KOPT-K1 (cell line): ENCODE measurements around the gene EPM2AIP1.

ENCODE experiments used
- H3K27ac ChIP-seq: fragments of 200-600 bp; sonication (generic); 2 replicates; pipeline ENCODE4 v1.5.1; 2016; ENCODE audit warnings: antibody characterized with exemption, mild to moderate bottlenecking, low read depth, low read length; ENCODE audit not compliant: poor library complexity, severe bottlenecking
- H3K36me3 ChIP-seq: fragments of 200-600 bp; sonication (generic); 2 replicates; pipeline ENCODE4 v1.5.1; 2017; ENCODE audit warnings: antibody characterized with exemption, mild to moderate bottlenecking, low read length, moderate library complexity; ENCODE audit not compliant: insufficient read depth
- H3K9me3 ChIP-seq: fragments of 200-600 bp; sonication (generic); 2 replicates; pipeline ENCODE4 v1.5.1; 2017; ENCODE audit warnings: antibody characterized with exemption, low read length, mild to moderate bottlenecking; ENCODE audit not compliant: insufficient read depth, poor library complexity, severe bottlenecking

The EPM2AIP1 gene

DNA sequence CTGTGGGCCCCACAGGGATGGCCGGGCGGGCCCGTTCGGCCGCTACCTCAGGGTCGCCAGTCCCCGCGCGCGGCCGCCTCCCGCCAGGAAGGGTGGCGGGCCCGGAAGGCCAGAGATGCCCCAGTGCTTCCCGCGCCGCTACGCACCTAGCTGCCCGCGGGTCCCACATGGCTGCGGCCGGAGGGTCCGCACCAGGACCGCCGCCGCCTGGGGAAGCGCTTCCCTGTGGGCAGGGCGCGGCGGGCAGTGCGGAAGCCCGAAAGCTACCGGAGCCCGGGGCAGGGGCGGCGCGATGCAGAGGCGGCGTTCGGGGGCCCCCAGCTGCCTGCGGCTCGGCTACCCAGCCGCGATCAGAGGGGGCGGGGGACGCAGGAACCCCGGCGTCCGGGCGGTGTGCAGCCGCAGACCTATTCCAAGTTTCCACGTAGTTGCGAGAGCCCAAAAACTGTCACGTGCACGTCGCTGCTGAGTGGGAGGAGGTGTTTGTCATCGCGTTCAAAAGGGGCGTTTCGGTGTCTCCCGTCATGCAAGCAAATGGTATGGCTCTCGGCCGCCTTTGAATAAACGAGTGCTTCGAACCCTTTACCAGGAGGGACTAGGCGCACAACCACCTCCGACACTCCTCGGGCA, 48.2 kb downstream of the EPM2AIP1 start, which contains the start of gene TRANK1:
Gene TRANK1, minus strand, starts transcription at position 414 of the 630 bp plus-strand sequence. Its CDS starts 245 bp downstream, at position 169.
- peaks cover 43% of the 10 kb centered on the region for H3K9me3 ChIP-seq
- H3K27ac ChIP-seq, result peak within 1 kb of the TSS; percentile 45
- H3K36me3 ChIP-seq, result no peaks in the 10 kb centered on the region

GRCh38 chr3:36944012-36944640, 48.8 kb downstream of the EPM2AIP1 start:
- Histone ChIP-seq H3K36me3 (no peaks in the 10 kb centered on the region), H3K9me3 (peaks cover 41% of the 10 kb centered on the region), H3K27ac (peak overlapping the region; percentile 45)

DNA sequence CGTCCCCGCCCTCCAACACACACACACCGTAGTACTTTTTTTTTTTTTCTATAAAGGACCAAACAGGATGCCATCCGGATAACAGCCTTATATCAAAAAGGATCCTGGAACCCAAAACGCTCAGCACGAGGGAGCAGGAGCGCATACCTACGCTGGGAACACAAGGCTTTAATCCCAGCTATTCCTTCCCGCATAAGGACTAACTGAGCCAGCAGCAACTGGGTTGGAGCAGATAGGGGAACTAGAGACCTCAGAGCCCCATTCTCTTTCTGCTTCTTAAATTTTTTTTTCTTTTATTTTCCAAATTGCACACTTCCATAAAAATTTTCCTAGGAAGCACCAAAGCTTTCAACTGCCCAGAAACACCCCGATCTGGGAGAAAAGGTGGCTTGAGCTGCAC, 49.3 kb downstream of the EPM2AIP1 start:
- Histone ChIP-seq H3K27ac (no peak overlapping the region), H3K36me3 (no peaks in the 10 kb centered on the region), H3K9me3 (peaks cover 38% of the 10 kb centered on the region)

- Histone ChIP-seq H3K9me3 (peaks cover 29% of the 10 kb centered on the region), H3K36me3 (no peaks in the 10 kb centered on the region), H3K27ac (no peak overlapping the region)
Observed at GRCh38 chr3:36942638-36943248, 50.2 kb downstream of the EPM2AIP1 start.

DNA sequence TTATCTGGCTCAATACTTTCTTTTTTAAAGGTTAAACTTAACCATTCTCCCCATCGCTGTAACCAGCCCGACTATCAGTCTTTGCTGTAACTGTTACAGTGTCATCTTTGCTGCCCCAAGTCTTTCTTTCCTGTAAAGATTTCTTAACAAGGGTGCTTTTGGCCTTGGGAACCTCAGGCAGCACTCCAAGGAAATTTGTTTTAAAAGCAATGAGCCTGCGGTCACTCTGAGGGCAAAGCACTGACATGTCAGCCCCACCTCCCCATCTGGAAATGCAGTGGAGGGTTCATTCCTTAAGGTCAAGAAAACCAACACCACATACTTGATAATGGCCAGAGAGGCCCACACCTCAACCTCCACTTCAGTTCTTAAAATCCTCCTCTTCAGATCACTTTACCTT, 51.3 kb downstream of the EPM2AIP1 start:
- peaks cover 18% of the 10 kb centered on the region for H3K9me3 ChIP-seq
- no peaks in the 10 kb centered on the region for H3K36me3 ChIP-seq
- no peak overlapping the region for H3K27ac ChIP-seq

DNA sequence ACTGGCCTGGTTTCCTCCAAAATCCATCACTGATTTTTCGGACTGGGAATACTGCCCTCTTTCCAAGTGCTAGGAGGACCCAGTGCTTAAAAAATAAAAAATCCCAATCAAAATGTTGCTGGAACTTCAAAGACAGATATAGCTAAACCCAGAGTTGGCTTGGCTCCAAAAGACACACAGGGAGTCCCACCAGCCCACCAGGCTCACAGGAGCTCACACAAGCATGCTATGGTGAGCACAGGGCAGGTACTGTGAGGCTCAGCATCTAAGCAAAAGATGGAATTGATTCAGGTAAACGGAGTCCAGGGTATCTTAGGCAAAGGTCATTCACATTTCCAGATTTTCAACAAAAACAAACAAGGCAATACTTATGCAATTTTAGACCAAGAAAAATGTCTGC, 51.8 kb downstream of the EPM2AIP1 start:
- Histone ChIP-seq H3K27ac (no peak overlapping the region), H3K9me3 (peaks cover 13% of the 10 kb centered on the region)

DNA sequence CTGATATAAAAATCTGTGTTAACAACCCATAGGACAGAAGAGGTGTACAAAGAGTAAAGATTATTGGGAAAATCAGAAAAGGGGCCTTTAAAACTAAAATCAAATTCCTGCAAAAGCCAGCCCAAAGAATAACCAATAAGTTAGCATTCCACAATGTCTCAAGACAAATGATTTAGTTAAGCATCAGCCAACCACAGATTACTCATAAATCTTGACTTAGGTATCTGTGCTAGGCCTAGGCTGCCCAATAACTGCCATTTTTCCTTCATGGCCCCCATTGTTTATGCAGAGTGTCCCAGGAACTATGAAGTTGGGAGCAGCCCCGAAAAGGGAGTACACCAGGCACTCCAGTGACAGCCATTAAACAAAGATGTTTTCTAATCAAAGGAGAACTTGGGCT, 55.4 kb downstream of the EPM2AIP1 start:
- no peaks in the 10 kb centered on the region for H3K9me3 ChIP-seq
- no peaks in the 10 kb centered on the region for H3K36me3 ChIP-seq
- no peak overlapping the region for H3K27ac ChIP-seq

More for the DNA sequence above, 51.8 kb downstream of the EPM2AIP1 start:
- H3K36me3 ChIP-seq, result no peaks in the 10 kb centered on the region
